Stimulated activated CD4-positive, alpha-beta T cell treated with anti-CD3 and anti-CD28 coated beads, Interleukin-1b, Interleukin-23, amount 100 ng/mL, for 1 hour (primary cell): ENCODE results near the gene SYNPO.

ENCODE experiments used
- DNase-seq, 2 donors: peaks; one replicate each; pipeline ENCODE4 v3.0.0-alpha.2; 2020; ENCODE audit warnings: low read depth in 2 of 2

The SYNPO gene

GRCh38 chr5:150689120-150689519 is 48.7 kb downstream of the SYNPO start:
- no peak for DNase-seq

- DNase-seq, result no peak
Measured at GRCh38 chr5:150690760-150691159, 50.3 kb downstream of the SYNPO start.

- no peak for DNase-seq
Measured at GRCh38 chr5:150692276-150692675, 51.8 kb downstream of the SYNPO start.

- DNase-seq, result no peak
Measured at GRCh38 chr5:150694612-150695011, 54.2 kb downstream of the SYNPO start.

GRCh38 chr5:150700246-150700593 is 59.8 kb downstream of the SYNPO start:
- no peak for DNase-seq

- DNase-seq, result peak; percentile 70 to 84
Measured at GRCh38 chr5:150700594-150701377, 60.3 kb downstream of the SYNPO start, which contains the start of gene RBM22. TSS of gene RBM22 (minus strand) at chr5:150701062. CDS start at chr5:150700985, 77 bp downstream.

GRCh38 chr5:150703762-150704161 is 63.3 kb downstream of the SYNPO start:
- DNase-seq, result no peak

GRCh38 chr5:150706776-150707390 is 66.4 kb downstream of the SYNPO start:
- DNase-seq, result no peak
